HCT116 (cell line): Measurements from ENCODE around the gene FAM98B. TPM values are rescaled to one million over a fixed set of nuclear protein-coding genes. Genes with fewer than 3 reads are reported as not detected.

Source experiments
- ATAC-seq: fragments of 200-7000 bp; cut with Tn5 transposase; 2 replicates; pipeline ENCODE4 v1.9.1; 2020; ENCODE audit warnings: mild to moderate bottlenecking, moderate library complexity
- BruUV-seq: library from RNA; stranded (reverse); fragments of 400-500 nt; replicated peaks from 2 replicates; lab custom pipeline; 2021; lab: Mats Ljungman, UMichigan
- CTCF ChIA-PET: fragments of 300-600 bp; sonication (Branson Sonifier 250); formaldehyde crosslinking; loops from one replicate; lab custom pipeline; 2021; ENCODE audit warnings: antibody characterized with exemption; lab: Charles Lee
- POLR2A ChIA-PET: fragments of 300-600, 350-600 bp; sonication (Branson Sonifier 250); formaldehyde crosslinking; loops from one replicate; lab custom pipeline; 2021; ENCODE audit warnings: antibody characterized with exemption; lab: Charles Lee
- RAD21 ChIA-PET, 2 experiments: fragments of 300-600 bp; sonication (Branson Sonifier 250); formaldehyde crosslinking; loops; one replicate each; lab custom pipeline; 2023; ENCODE audit warnings: low total read pairs in 2 of 2; ENCODE audit not compliant: uncharacterized antibody in 2 of 2, unreplicated experiment in 2 of 2, low non-redundant PET in 1 of 2; lab: Charles Lee
- DNase-seq: peaks from one replicate; pipeline ENCODE4 v3.0.0-alpha.2; 2010; ENCODE audit warnings: low read depth, low spot score
- H2AFZ ChIP-seq: fragments of 200-600 bp; shearing (Covaris generic), sonication (generic); 2 replicates; pipeline ENCODE4 v1.6.1; 2017; ENCODE audit warnings: low read depth, mixed run types, mixed read lengths, antibody characterized with exemption, low read length; ENCODE audit not compliant: poor library complexity, severe bottlenecking
- H3K27ac ChIP-seq: 2 replicates; pipeline ENCODE4 v1.5.1; 2012; ENCODE audit warnings: low read depth, low read length
- H3K27me3 ChIP-seq: fragments of 200-600 bp; sonication (generic); 2 replicates; pipeline ENCODE4 v1.6.1; 2016; ENCODE audit warnings: mixed run types, low read length, mixed read lengths; ENCODE audit not compliant: insufficient read depth
- H3K36me3 ChIP-seq, 2 experiments: fragments of 200-500 bp in 1 of 2; fragments of 200-600 bp in 1 of 2; sonication (Bioruptor generic) in 1 of 2; sonication (generic) in 1 of 2; 2 replicates each; pipeline versions ENCODE4 v1.5.1 to v1.6.1; 2014 to 2016; ENCODE audit warnings: low read length in 2 of 2, inconsistent platforms in 1 of 2, mixed read lengths in 1 of 2, mixed run types in 1 of 2; ENCODE audit not compliant: insufficient read depth in 2 of 2, control insufficient read depth in 1 of 2
- H3K4me1 ChIP-seq, 2 experiments: fragments of 200-600 bp in 1 of 2; sonication (generic) in 1 of 2; 2 replicates each; pipeline versions ENCODE4 v1.5.1 to v1.6.1; 2012 to 2017; ENCODE audit warnings: low read length in 2 of 2, inconsistent platforms in 1 of 2, mild to moderate bottlenecking in 1 of 2, mixed read lengths in 1 of 2, mixed run types in 1 of 2, moderate library complexity in 1 of 2; ENCODE audit not compliant: insufficient read depth in 2 of 2, control insufficient read depth in 1 of 2
- H3K4me2 ChIP-seq: fragments of 200-600 bp; sonication (generic); 2 replicates; pipeline ENCODE4 v1.6.1; 2017; ENCODE audit warnings: mixed run types, low read length, mixed read lengths
- H3K4me3 ChIP-seq, 2 experiments: fragments of 200-600 bp in 1 of 2; sonication (generic) in 1 of 2; replicated peaks in 1 of 2; 2 replicates each; pipeline ENCODE4 v1.5.1; 2011 to 2016; ENCODE audit warnings: low read length in 2 of 2, control low read depth in 1 of 2, low read depth in 1 of 2, mild to moderate bottlenecking in 1 of 2, mixed read lengths in 1 of 2, mixed run types in 1 of 2
- H3K79me2 ChIP-seq: fragments of 200-600 bp; sonication (generic); 2 replicates; pipeline ENCODE4 v1.6.1; 2017; ENCODE audit warnings: mild to moderate bottlenecking, mixed run types, low read length, moderate library complexity, mixed read lengths; ENCODE audit not compliant: insufficient read depth
- H3K9ac ChIP-seq: fragments of 200-600 bp; sonication (generic); 2 replicates; pipeline ENCODE4 v1.6.1; 2016; ENCODE audit warnings: low read length, mixed read lengths
- H3K9me2 ChIP-seq: fragments of 200-600 bp; sonication (generic), shearing (Covaris generic); 2 replicates; pipeline ENCODE4 v1.6.1; 2017; ENCODE audit warnings: mixed run types, mild to moderate bottlenecking, moderate library complexity; ENCODE audit not compliant: insufficient read depth
- H3K9me3 ChIP-seq, 2 experiments: fragments of 200-500 bp in 1 of 2; fragments of 200-600 bp in 1 of 2; sonication (Bioruptor generic) in 1 of 2; sonication (generic) in 1 of 2; 2 replicates each; pipeline ENCODE4 v1.6.1; 2014 to 2017; ENCODE audit warnings: low read length in 2 of 2, mixed read lengths in 2 of 2, inconsistent platforms in 1 of 2, low read depth in 1 of 2, mild to moderate bottlenecking in 1 of 2, mixed run types in 1 of 2, moderate library complexity in 1 of 2; ENCODE audit not compliant: control insufficient read depth in 1 of 2, insufficient read depth in 1 of 2
- H4K20me1 ChIP-seq: fragments of 200-600 bp; sonication (generic), shearing (Covaris generic); 2 replicates; pipeline ENCODE4 v1.6.1; 2017; ENCODE audit warnings: mixed run types, mild to moderate bottlenecking, moderate library complexity; ENCODE audit not compliant: insufficient read depth
- CBX3 ChIP-seq: IDR thresholded peaks from 2 replicates; pipeline ENCODE4 v1.6.1; 2012; ENCODE audit warnings: low read depth
- CEBPB ChIP-seq: IDR thresholded peaks from 2 replicates; pipeline ENCODE4 v1.6.1; 2012; ENCODE audit warnings: low read depth
- CTCF ChIP-seq, 3 experiments: fragments of 200-600 bp in 1 of 3; sonication (generic) in 1 of 3; IDR thresholded peaks in 2 of 3; conservative IDR thresholded peaks in 1 of 3; 2 replicates each; pipeline ENCODE4 v1.5.1; 2012 to 2017; ENCODE audit warnings: low read depth in 2 of 3, low read length in 2 of 3, antibody characterized with exemption in 1 of 3, borderline replicate concordance in 1 of 3, control low read depth in 1 of 3, mild to moderate bottlenecking in 1 of 3, mixed read lengths in 1 of 3, mixed run types in 1 of 3, moderate library complexity in 1 of 3; ENCODE audit not compliant: insufficient read depth in 1 of 3
- EGR1 ChIP-seq: IDR thresholded peaks from 2 replicates; pipeline ENCODE4 v1.6.1; 2012; ENCODE audit warnings: low read depth
- ELF1 ChIP-seq: IDR thresholded peaks from 2 replicates; pipeline ENCODE4 v1.6.1; 2012; ENCODE audit warnings: low read depth, borderline replicate concordance
- EZH2 ChIP-seq: fragments of 200-600 bp; sonication (generic); IDR thresholded peaks from 2 replicates; pipeline ENCODE4 v1.6.1; 2017; ENCODE audit warnings: antibody characterized with exemption, mixed run types
- FOSL1 ChIP-seq: IDR thresholded peaks from 2 replicates; pipeline ENCODE4 v1.6.1; 2012; ENCODE audit warnings: low read depth
- JUND ChIP-seq: IDR thresholded peaks from 2 replicates; pipeline ENCODE4 v1.6.1; 2012
- POLR2A ChIP-seq: IDR thresholded peaks from 2 replicates; pipeline ENCODE4 v1.7.0; 2011; ENCODE audit warnings: borderline replicate concordance; ENCODE audit not compliant: insufficient read depth, insufficient read length; ENCODE audit errors: extremely low read depth
- POLR2AphosphoS5 ChIP-seq: IDR thresholded peaks from 2 replicates; pipeline ENCODE4 v1.6.1; 2011; ENCODE audit warnings: mild to moderate bottlenecking, low read depth, low read length, moderate library complexity
- SIN3A ChIP-seq: IDR thresholded peaks from 2 replicates; pipeline ENCODE4 v1.6.1; 2012; ENCODE audit warnings: low read depth
- TCF7L2 ChIP-seq: IDR thresholded peaks from 2 replicates; pipeline ENCODE4 v1.7.0; 2011; ENCODE audit warnings: borderline replicate concordance, inconsistent platforms; ENCODE audit not compliant: insufficient read depth, insufficient read length; ENCODE audit errors: extremely low read depth
- ZFX ChIP-seq: fragments of 450-650 bp; IDR thresholded peaks from 2 replicates; pipeline ENCODE4 v1.6.1; 2017
- intact Hi-C: fragments of 100-400 bp; cut with micrococcal nuclease; formaldehyde crosslinking; loops from 2 replicates; pipeline ENCODE4 v1.10.0; 2022
- total RNA-seq: library from RNA; stranded (reverse); gene quantifications from one replicate; pipeline ENCODE4 v1.2.1, GENCODE V29; 2021; ENCODE audit not compliant: unreplicated experiment
- TF ChIP-seq, protein P1 (sequence below): IDR thresholded peaks from 2 replicates; pipeline ENCODE4 v1.6.1; 2012
- TF ChIP-seq, protein P2 (sequence below): IDR thresholded peaks from 2 replicates; pipeline ENCODE4 v1.6.1; 2012

Gene FAM98B
- total RNA-seq, 1 experiment from 2014 or later = 44.3 TPM

- Histone ChIP-seq H3K9me3 (no peaks in the 10 kb centered on the region), H3K27ac (no peak overlapping the region), H3K9me2 (no peaks in the 10 kb centered on the region), H3K9ac (no peak overlapping the region), H3K4me3 (no peak overlapping the region), H3K79me2 (no peaks in the 10 kb centered on the region), H4K20me1 (no peaks in the 10 kb centered on the region), H3K4me1 (peaks cover 0 to 5% of the 10 kb centered on the region in 2 experiments; a peak in 1 of 4 replicates), H2AFZ (no peak overlapping the region), H3K36me3 (no peaks in the 10 kb centered on the region), H3K27me3 (no peaks in the 10 kb centered on the region), H3K4me2 (no peak overlapping the region)
- ChIA-PET RAD21 (interaction anchor here in 1 of 2 experiments (0.8 to 2.1 kb wide), 5 partner anchors 13 to 446 kb away, joined by 3 to 6 read pairs (median 4); partner anchors contain the start of gene FAM98B), CTCF (interaction anchor here (0.9 to 3.6 kb wide), 14 partner anchors 13 to 445 kb away, joined by 3 to 55 read pairs (median 8); partner anchors contain the start of gene FAM98B), POLR2A (interaction anchor here (1.2 to 1.3 kb wide), 2 partner anchors 13 to 250 kb away, joined by 3 to 5 read pairs; partner anchors contain the start of gene FAM98B)
- no peak for DNase-seq
- no TSS peak for BruUV-seq
- intact Hi-C loops = no loop called here
- TF ChIP-seq, protein P1, sequence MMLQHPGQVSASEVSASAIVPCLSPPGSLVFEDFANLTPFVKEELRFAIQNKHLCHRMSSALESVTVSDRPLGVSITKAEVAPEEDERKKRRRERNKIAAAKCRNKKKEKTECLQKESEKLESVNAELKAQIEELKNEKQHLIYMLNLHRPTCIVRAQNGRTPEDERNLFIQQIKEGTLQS = no peak
- TF ChIP-seq POLR2AphosphoS5 = no peak
- TF ChIP-seq ELF1 = no peak
- no peak for TF ChIP-seq CTCF (IDR thresholded peaks at IDR 0.05 in 2 of 3, conservative IDR thresholded peaks at IDR 0.05 in 1 of 3; ENCODE audit: borderline replicate concordance in 1 of 3, insufficient read depth in 1 of 3, low read depth in 2 of 3, low read length in 2 of 3)
- no peak for TF ChIP-seq JUND
- no peak for TF ChIP-seq CEBPB
- no peak for TF ChIP-seq EGR1
- no peak for TF ChIP-seq TCF7L2
- no peak for TF ChIP-seq POLR2A
- no peak for TF ChIP-seq CBX3
- TF ChIP-seq ZFX = no peak
- TF ChIP-seq, protein P2, sequence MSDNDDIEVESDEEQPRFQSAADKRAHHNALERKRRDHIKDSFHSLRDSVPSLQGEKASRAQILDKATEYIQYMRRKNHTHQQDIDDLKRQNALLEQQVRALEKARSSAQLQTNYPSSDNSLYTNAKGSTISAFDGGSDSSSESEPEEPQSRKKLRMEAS = no peak
- no peak for TF ChIP-seq SIN3A
- TF ChIP-seq FOSL1 = no peak
- TF ChIP-seq EZH2 = no peak
- ATAC-seq = no peak
These were observed 12.8 kb upstream of the FAM98B start for GRCh38 chr15:38441130-38441519.
